Measurements from ENCODE around the gene EIF4ENIF1.
"Not testable (repeated sequence)": the region's sequence is repeated elsewhere in the genome, so short reads cannot be mapped to it uniquely, and the experiment has no call there.

EIF4ENIF1 gene

GRCh38 chr22:31489632-31490495 lies at the start of gene EIF4ENIF1:
Gene EIF4ENIF1 (minus strand): TSS chr22:31489842. CDS start chr22:31488718, 1,124 bp downstream.
- H3K4me3 ChIP-seq (ENCODE audit: low read depth, low read length): peak within 1 kb of the TSS; percentile 89

- H3K4me3 ChIP-seq (ENCODE audit: low read depth, low read length): no peak overlapping the region
Observed at GRCh38 chr22:31538815-31539214, 49.2 kb upstream of the EIF4ENIF1 start.

GRCh38 chr22:31537019-31537535 lies 47.4 kb upstream of the EIF4ENIF1 start:
- no peak overlapping the region for H3K4me3 ChIP-seq (ENCODE audit: low read depth, low read length)

GRCh38 chr22:31533374-31533773 lies 43.7 kb upstream of the EIF4ENIF1 start:
- no peak overlapping the region for H3K4me3 ChIP-seq (ENCODE audit: low read depth, low read length)

- no peak overlapping the region for H3K4me3 ChIP-seq (ENCODE audit: low read depth, low read length)
Observed at GRCh38 chr22:31532060-31532459, 42.4 kb upstream of the EIF4ENIF1 start.

- H3K4me3 ChIP-seq (ENCODE audit: low read depth, low read length): no peak overlapping the region
Observed at GRCh38 chr22:31530823-31531195, 41.2 kb upstream of the EIF4ENIF1 start.

- H3K4me3 ChIP-seq (ENCODE audit: low read depth, low read length): no peak overlapping the region
Observed at GRCh38 chr22:31526270-31526669, 36.6 kb upstream of the EIF4ENIF1 start.

- H3K4me3 ChIP-seq (ENCODE audit: low read depth, low read length): not testable (repeated sequence)
Observed at GRCh38 chr22:31524132-31524531, 34.5 kb upstream of the EIF4ENIF1 start.

- no peak overlapping the region for H3K4me3 ChIP-seq (ENCODE audit: low read depth, low read length)
Observed at GRCh38 chr22:31520051-31520450, 30.4 kb upstream of the EIF4ENIF1 start.

- H3K4me3 ChIP-seq (ENCODE audit: low read depth, low read length): no peak overlapping the region
Observed at GRCh38 chr22:31509061-31509762, 19.6 kb upstream of the EIF4ENIF1 start.

GRCh38 chr22:31508536-31508935 lies 18.9 kb upstream of the EIF4ENIF1 start:
- no peak overlapping the region for H3K4me3 ChIP-seq (ENCODE audit: low read depth, low read length)

- not testable (repeated sequence) for H3K4me3 ChIP-seq (ENCODE audit: low read depth, low read length)
Observed at GRCh38 chr22:31507517-31507916, 17.9 kb upstream of the EIF4ENIF1 start.

- no peak overlapping the region for H3K4me3 ChIP-seq (ENCODE audit: low read depth, low read length)
Observed at GRCh38 chr22:31504282-31504681, 14.6 kb upstream of the EIF4ENIF1 start.

- no peak overlapping the region for H3K4me3 ChIP-seq (ENCODE audit: low read depth, low read length)
Observed at GRCh38 chr22:31503211-31503964, 13.7 kb upstream of the EIF4ENIF1 start.

- H3K4me3 ChIP-seq (ENCODE audit: low read depth, low read length): no peak overlapping the region
Observed at GRCh38 chr22:31501738-31502137, 12.1 kb upstream of the EIF4ENIF1 start.

- peak overlapping the region; percentile 81 for H3K4me3 ChIP-seq (ENCODE audit: low read depth, low read length)
Observed at GRCh38 chr22:31497148-31497938, 7.7 kb upstream of the EIF4ENIF1 start.

- peak overlapping the region; percentile 81 for H3K4me3 ChIP-seq (ENCODE audit: low read depth, low read length)
Observed at GRCh38 chr22:31496735-31497146, 7.1 kb upstream of the EIF4ENIF1 start.

- H3K4me3 ChIP-seq (ENCODE audit: low read depth, low read length): peak within 1 kb of the TSS; percentile 81
Observed at GRCh38 chr22:31496007-31496734, 6.5 kb upstream of the EIF4ENIF1 start, which contains the start of gene SFI1. Gene SFI1 (plus strand): TSS chr22:31496536. CDS start chr22:31508285, 11,749 bp downstream.

- peak overlapping the region; percentile 81 for H3K4me3 ChIP-seq (ENCODE audit: low read depth, low read length)
Observed at GRCh38 chr22:31495343-31495742, 5.7 kb upstream of the EIF4ENIF1 start.

- not testable (repeated sequence) for H3K4me3 ChIP-seq (ENCODE audit: low read depth, low read length)
Observed at GRCh38 chr22:31493355-31493754, 3.7 kb upstream of the EIF4ENIF1 start.
